IPS DF 4.7 (cell line): ENCODE measurements around the gene RNF145.
"Not testable (repeated sequence)": the region's sequence is repeated elsewhere in the genome, so short reads cannot be mapped to it uniquely, and the experiment has no call there.

Experiments
- DNase-seq: peaks from one replicate; pipeline ENCODE4 v3.0.0-alpha.2; 2013; ENCODE audit warnings: low spot score; ENCODE audit errors: extremely low read depth

The RNF145 gene

DNA sequence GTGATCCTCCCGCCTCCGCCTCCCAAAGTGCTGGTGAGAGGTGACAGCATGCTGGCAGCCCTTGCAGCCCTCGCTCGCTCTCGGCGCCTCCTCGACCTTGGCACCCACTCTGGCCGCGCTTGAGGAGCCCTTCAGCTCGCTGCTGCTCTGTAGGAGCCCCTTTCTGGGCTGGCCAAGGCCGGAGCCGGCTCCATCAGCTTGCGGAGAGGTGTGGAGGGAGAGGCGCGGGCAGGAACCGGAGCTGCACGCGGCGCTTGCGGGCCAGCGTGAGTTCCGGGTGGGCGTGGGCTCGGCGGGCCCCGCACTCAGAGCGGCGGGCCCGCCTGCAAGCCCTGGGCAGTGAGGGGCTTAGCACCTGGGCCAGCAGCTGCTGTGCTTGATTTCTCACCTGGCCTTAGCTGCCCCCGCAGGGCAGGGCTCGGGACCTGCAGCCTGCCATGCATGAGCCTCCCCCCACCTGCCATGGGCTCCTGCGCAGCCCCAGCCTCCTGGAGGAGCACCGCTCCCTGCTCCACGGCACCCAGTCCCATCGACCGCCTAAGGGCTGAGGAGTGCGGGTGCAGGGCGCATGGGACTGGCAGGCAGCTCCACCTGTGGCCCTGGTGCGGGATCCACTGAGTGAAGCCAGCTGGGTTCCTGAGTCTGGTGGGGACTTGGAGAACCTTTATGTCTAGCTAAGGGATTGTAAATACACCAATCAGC, 90.2 kb downstream of the RNF145 start:
- not testable (repeated sequence) for DNase-seq

DNA sequence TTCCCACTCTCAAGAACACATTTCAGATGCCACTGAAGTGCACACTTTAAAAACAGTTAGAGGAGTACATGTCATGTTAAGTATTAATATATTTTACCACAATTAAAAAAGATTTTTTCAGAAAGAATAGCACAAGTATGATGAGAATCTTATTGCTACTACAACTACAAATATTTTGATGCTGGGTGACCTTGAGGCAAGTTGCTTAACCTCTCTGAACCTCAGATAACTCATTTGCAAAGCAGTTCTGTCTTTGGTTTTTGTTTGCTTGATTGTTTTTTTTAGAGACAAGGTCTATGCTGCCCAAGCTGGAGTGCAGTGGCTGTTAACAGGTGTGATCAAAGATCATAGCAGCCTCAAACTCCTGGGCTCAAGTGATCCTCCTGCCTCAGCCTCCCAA, 95.9 kb downstream of the RNF145 start:
- DNase-seq: no peak

DNA sequence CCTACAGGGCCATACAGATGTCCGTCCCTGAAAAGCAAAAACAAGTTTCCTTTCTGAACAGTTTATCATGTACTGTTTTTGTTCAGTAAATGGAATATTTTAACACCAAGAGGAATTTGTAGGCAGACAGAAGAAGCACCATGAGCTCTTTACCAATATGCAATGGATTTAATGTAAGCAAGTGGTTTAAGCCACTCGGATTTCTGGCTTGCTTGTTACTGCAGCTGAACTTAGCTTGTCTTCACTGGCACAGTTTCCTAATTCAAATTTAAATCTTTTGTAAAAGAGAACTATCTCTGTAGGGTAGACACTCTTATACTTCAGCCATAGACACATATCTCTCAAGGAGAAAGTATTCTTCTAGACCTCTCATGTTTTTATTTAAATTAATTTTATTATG, 96.9 kb downstream of the RNF145 start:
- DNase-seq: no peak
